ENCODE data around the gene KDM2B. TPM values are rescaled to one million over a fixed set of nuclear protein-coding genes. Genes with fewer than 3 reads are reported as not detected.

Gene KDM2B
- total RNA-seq, 3 donors from 2014 or later: 12.3 to 26.8 (median 16.7) TPM

DNA sequence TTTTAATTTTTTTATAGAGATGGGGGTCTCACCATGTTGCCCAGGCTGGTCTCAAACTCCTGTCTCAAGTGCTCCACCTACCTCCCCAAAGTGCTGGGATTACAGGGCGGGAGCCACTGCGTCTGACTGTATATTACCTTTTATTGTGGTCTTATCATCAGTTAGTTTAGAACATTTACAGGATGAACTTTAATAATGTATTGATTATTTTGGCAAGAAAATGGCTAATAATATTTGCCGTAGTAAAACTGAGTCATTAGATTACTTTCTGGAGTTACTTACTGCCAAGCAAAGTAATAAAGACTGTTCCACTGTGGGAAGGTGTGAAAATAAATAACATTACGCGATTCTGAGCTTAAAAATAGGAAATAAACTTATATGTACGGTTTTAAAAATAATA lies 21.9 kb upstream of the KDM2B start:
- Histone ChIP-seq H3K27ac (no peak overlapping the region), H3K9me3 (no peaks in the 10 kb centered on the region), H3K36me3 (no peaks in the 10 kb centered on the region), H3K27me3 (no peaks in the 10 kb centered on the region), H3K4me1 (no peaks in the 10 kb centered on the region), H3K4me3 (no peak overlapping the region)
- DNase-seq (ENCODE audit: low spot score in 2 of 2): no peak
- intact Hi-C loops (cut with DNase I; ENCODE audit: low total_unique reads): no loop called here
- no peak for TF ChIP-seq POLR2AphosphoS5 (IDR thresholded peaks at IDR 0.05)
- TF ChIP-seq, protein P1, sequence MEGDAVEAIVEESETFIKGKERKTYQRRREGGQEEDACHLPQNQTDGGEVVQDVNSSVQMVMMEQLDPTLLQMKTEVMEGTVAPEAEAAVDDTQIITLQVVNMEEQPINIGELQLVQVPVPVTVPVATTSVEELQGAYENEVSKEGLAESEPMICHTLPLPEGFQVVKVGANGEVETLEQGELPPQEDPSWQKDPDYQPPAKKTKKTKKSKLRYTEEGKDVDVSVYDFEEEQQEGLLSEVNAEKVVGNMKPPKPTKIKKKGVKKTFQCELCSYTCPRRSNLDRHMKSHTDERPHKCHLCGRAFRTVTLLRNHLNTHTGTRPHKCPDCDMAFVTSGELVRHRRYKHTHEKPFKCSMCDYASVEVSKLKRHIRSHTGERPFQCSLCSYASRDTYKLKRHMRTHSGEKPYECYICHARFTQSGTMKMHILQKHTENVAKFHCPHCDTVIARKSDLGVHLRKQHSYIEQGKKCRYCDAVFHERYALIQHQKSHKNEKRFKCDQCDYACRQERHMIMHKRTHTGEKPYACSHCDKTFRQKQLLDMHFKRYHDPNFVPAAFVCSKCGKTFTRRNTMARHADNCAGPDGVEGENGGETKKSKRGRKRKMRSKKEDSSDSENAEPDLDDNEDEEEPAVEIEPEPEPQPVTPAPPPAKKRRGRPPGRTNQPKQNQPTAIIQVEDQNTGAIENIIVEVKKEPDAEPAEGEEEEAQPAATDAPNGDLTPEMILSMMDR (IDR thresholded peaks at IDR 0.05): no peak
- TF ChIP-seq POLR2A (IDR thresholded peaks at IDR 0.05): no peak

GRCh38 chr12:121600702-121601336 lies 20.0 kb upstream of the KDM2B start:
- Histone ChIP-seq H3K4me3 (no peak overlapping the region), H3K27me3 (no peaks in the 10 kb centered on the region), H3K27ac (no peak overlapping the region), H3K36me3 (no peaks in the 10 kb centered on the region), H3K4me1 (no peaks in the 10 kb centered on the region), H3K9me3 (no peaks in the 10 kb centered on the region)
- DNase-seq (ENCODE audit: low spot score in 2 of 2): no peak
- TF ChIP-seq, protein P1 (IDR thresholded peaks at IDR 0.05): no peak
- TF ChIP-seq POLR2A (IDR thresholded peaks at IDR 0.05) (no peak), POLR2AphosphoS5 (IDR thresholded peaks at IDR 0.05) (no peak)
- intact Hi-C loops (cut with DNase I; ENCODE audit: low total_unique reads): no loop called here

DNA sequence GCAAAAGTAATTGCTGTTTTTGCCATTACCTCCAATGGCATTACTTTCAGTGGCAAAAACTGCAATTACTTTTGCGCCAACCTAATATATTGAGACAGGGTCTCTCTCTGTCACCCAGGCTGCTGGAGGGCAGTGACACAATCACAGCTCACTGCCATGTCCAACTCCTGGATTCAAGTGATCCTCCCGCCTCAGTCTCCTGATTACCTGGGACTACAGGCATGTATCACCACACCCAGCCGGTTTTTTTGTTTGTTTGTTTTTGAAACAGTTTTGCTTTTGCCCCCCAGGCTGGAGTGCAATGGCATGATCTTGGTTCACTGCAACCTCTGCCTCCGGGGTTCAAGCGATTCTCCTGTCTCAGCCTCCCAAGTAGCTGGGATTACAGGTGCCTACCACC lies 15.7 kb upstream of the KDM2B start:
- Histone ChIP-seq H3K36me3 (no peaks in the 10 kb centered on the region), H3K4me1 (no peaks in the 10 kb centered on the region), H3K27ac (no peak overlapping the region), H3K4me3 (no peak overlapping the region), H3K9me3 (no peaks in the 10 kb centered on the region), H3K27me3 (no peaks in the 10 kb centered on the region)
- TF ChIP-seq, protein P1 (IDR thresholded peaks at IDR 0.05): no peak
- TF ChIP-seq POLR2AphosphoS5 (IDR thresholded peaks at IDR 0.05) (no peak), POLR2A (IDR thresholded peaks at IDR 0.05) (no peak)
- no peak for DNase-seq (ENCODE audit: low spot score in 2 of 2)
- intact Hi-C loops (cut with DNase I; ENCODE audit: low total_unique reads): no loop called here

DNA sequence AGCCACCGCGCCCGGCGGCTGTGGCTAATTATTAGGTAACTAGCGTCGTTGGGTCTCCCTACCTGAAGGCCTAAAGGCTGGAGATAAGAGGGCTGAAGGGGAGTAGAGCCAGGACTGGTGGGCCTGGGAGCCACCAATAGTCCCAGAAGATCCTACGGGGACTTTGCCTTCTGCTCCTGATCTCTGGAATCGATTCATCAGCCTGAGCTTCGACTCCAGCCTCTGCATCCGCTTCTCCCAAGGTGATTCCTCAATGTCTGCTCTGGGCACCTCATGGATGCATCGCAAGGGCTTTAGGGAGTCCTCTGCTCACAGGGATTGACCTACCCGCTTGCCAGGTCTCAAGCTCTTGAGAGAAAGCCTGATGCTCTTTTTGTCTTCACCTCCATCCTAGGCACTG lies 14.7 kb upstream of the KDM2B start:
- intact Hi-C loops (cut with DNase I; ENCODE audit: low total_unique reads): no loop called here

DNA sequence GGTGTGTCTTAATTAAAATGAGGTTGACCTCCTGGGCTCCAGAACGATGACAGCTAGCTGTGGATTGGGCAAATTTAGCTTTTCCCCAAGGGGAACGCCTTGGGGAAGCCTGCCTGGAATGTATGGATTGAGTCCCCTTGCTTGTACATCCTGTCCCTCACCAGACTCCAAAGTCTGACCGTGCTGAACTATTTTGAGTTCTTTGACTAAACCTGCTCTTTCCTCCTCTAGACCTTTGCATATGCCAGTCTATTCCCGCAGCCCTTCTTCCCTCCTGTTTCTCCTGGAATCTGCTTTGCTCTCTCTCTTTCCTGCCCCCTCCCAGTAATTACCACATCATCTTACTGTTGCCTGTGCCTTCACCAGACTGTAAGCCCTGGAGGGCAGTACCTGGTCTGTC lies 11.5 kb upstream of the KDM2B start:
- Histone ChIP-seq H3K4me1 (no peaks in the 10 kb centered on the region), H3K9me3 (no peaks in the 10 kb centered on the region), H3K27ac (no peak overlapping the region), H3K36me3 (no peaks in the 10 kb centered on the region), H3K4me3 (no peak overlapping the region), H3K27me3 (no peaks in the 10 kb centered on the region)
- DNase-seq (ENCODE audit: low spot score in 2 of 2): no peak
- TF ChIP-seq POLR2A (IDR thresholded peaks at IDR 0.05) (no peak), POLR2AphosphoS5 (IDR thresholded peaks at IDR 0.05) (no peak)
- TF ChIP-seq, protein P1 (IDR thresholded peaks at IDR 0.05): no peak
- intact Hi-C loops (cut with DNase I; ENCODE audit: low total_unique reads): no loop called here

More for the DNA sequence above, 14.7 kb upstream of the KDM2B start:
- Histone ChIP-seq H3K4me1 (no peaks in the 10 kb centered on the region), H3K9me3 (no peaks in the 10 kb centered on the region), H3K27ac (no peak overlapping the region), H3K36me3 (no peaks in the 10 kb centered on the region), H3K27me3 (no peaks in the 10 kb centered on the region), H3K4me3 (no peak overlapping the region)
- DNase-seq (ENCODE audit: low spot score in 2 of 2): no peak
- TF ChIP-seq, protein P1 (IDR thresholded peaks at IDR 0.05): no peak
- TF ChIP-seq POLR2A (IDR thresholded peaks at IDR 0.05) (no peak), POLR2AphosphoS5 (IDR thresholded peaks at IDR 0.05) (no peak)

Data from breast epithelium (tissue), 4 donors.